Duodenal mucosa (tissue), 2 donors: ENCODE measurements around the gene SUGP1.

ENCODE experiments used
- H3K27ac ChIP-seq: one replicate; pipeline ENCODE4 v1.7.0; 2013; ENCODE audit warnings: low read depth, low read length
- H3K27me3 ChIP-seq, 2 donors: one replicate each; pipeline ENCODE4 v1.7.0; 2013; ENCODE audit warnings: low read length in 2 of 2, control low read depth in 1 of 2; ENCODE audit not compliant: insufficient read depth in 2 of 2, control insufficient read depth in 1 of 2
- H3K36me3 ChIP-seq, 2 donors: one replicate each; pipeline ENCODE4 v1.7.0; 2013; ENCODE audit warnings: low read length in 2 of 2, control low read depth in 1 of 2; ENCODE audit not compliant: insufficient read depth in 2 of 2, control insufficient read depth in 1 of 2
- H3K4me1 ChIP-seq, 2 donors: one replicate each; pipeline ENCODE4 v1.7.0; 2013; ENCODE audit warnings: low read length in 2 of 2, control low read depth in 1 of 2; ENCODE audit not compliant: insufficient read depth in 2 of 2, control insufficient read depth in 1 of 2
- H3K4me3 ChIP-seq, 2 donors: one replicate each; pipeline ENCODE4 v1.7.0; 2013; ENCODE audit warnings: low read length in 2 of 2, low read depth in 1 of 2
- H3K9ac ChIP-seq, 2 donors: one replicate each; pipeline ENCODE4 v1.7.0; 2013; ENCODE audit warnings: low read length in 2 of 2, low read depth in 1 of 2
- H3K9me3 ChIP-seq, 2 donors: one replicate each; pipeline ENCODE4 v1.7.0; 2013; ENCODE audit warnings: low read length in 2 of 2, control low read depth in 1 of 2; ENCODE audit not compliant: control insufficient read depth in 1 of 2

The SUGP1 gene

GRCh38 chr19:19343016-19343362 lies 22.7 kb upstream of the SUGP1 start:
- no peak overlapping the region for H3K9ac ChIP-seq

GRCh38 chr19:19342086-19343015 lies 22.0 kb upstream of the SUGP1 start:
- no peaks in the 10 kb centered on the region for H3K27me3 ChIP-seq
- H3K4me1 ChIP-seq, result peaks cover 8 to 14% of the 10 kb centered on the region in 2 donors
- H3K9me3 ChIP-seq, result no peaks in the 10 kb centered on the region
- H3K36me3 ChIP-seq, result peaks cover 52 to 83% of the 10 kb centered on the region in 2 donors
- no peak overlapping the region for H3K4me3 ChIP-seq
- H3K9ac ChIP-seq, result no peak overlapping the region
- no peak overlapping the region for H3K27ac ChIP-seq

More at GRCh38 chr19:19343016-19343362, 22.7 kb upstream of the SUGP1 start:
- H3K36me3 ChIP-seq, result peaks cover 50 to 83% of the 10 kb centered on the region in 2 donors
- H3K4me3 ChIP-seq, result no peak overlapping the region
- no peaks in the 10 kb centered on the region for H3K27me3 ChIP-seq
- H3K27ac ChIP-seq, result no peak overlapping the region
- peaks cover 3 to 8% of the 10 kb centered on the region in 2 donors for H3K4me1 ChIP-seq
- no peaks in the 10 kb centered on the region for H3K9me3 ChIP-seq

GRCh38 chr19:19341026-19341425 lies 20.7 kb upstream of the SUGP1 start:
- H3K4me1 ChIP-seq, result peaks cover 16 to 25% of the 10 kb centered on the region in 2 donors

GRCh38 chr19:19338082-19338481 lies 17.8 kb upstream of the SUGP1 start:
- Histone ChIP-seq H3K4me3 (no peak overlapping the region), H3K27me3 (no peaks in the 10 kb centered on the region), H3K9me3 (no peaks in the 10 kb centered on the region), H3K36me3 (peaks cover 42 to 68% of the 10 kb centered on the region in 2 donors), H3K9ac (peak overlapping the region in 1 of 2 donors; percentile 33), H3K27ac (no peak overlapping the region), H3K4me1 (peaks cover 38 to 49% of the 10 kb centered on the region in 2 donors)

More at GRCh38 chr19:19341026-19341425, 20.7 kb upstream of the SUGP1 start:
- Histone ChIP-seq H3K9ac (no peak overlapping the region), H3K36me3 (peaks cover 50 to 79% of the 10 kb centered on the region in 2 donors), H3K4me3 (no peak overlapping the region), H3K27me3 (no peaks in the 10 kb centered on the region), H3K9me3 (no peaks in the 10 kb centered on the region), H3K27ac (no peak overlapping the region)

GRCh38 chr19:19337120-19337519 lies 16.8 kb upstream of the SUGP1 start:
- peaks cover 38 to 69% of the 10 kb centered on the region in 2 donors for H3K36me3 ChIP-seq
- H3K4me3 ChIP-seq, result no peak overlapping the region
- H3K4me1 ChIP-seq, result peaks cover 38 to 49% of the 10 kb centered on the region in 2 donors
- H3K27ac ChIP-seq, result no peak overlapping the region
- H3K9me3 ChIP-seq, result no peaks in the 10 kb centered on the region
- no peak overlapping the region for H3K9ac ChIP-seq
- H3K27me3 ChIP-seq, result no peaks in the 10 kb centered on the region

GRCh38 chr19:19336597-19336996 lies 16.3 kb upstream of the SUGP1 start:
- H3K9ac ChIP-seq, result peak overlapping the region in 1 of 2 donors; percentile 32
- peaks cover 38 to 49% of the 10 kb centered on the region in 2 donors for H3K4me1 ChIP-seq
- peaks cover 40 to 69% of the 10 kb centered on the region in 2 donors for H3K36me3 ChIP-seq
- no peak overlapping the region for H3K27ac ChIP-seq
- no peaks in the 10 kb centered on the region for H3K9me3 ChIP-seq
- no peak overlapping the region for H3K4me3 ChIP-seq
- H3K27me3 ChIP-seq, result no peaks in the 10 kb centered on the region

- Histone ChIP-seq H3K9ac (peak overlapping the region; percentile 30 to 66), H3K4me1 (peaks cover 38 to 49% of the 10 kb centered on the region in 2 donors), H3K9me3 (no peaks in the 10 kb centered on the region), H3K36me3 (peaks cover 30 to 65% of the 10 kb centered on the region in 2 donors), H3K27me3 (no peaks in the 10 kb centered on the region), H3K4me3 (peak overlapping the region; percentile 27 to 29), H3K27ac (peak overlapping the region; percentile 74)
These were observed 15.3 kb upstream of the SUGP1 start for GRCh38 chr19:19335408-19336158.

GRCh38 chr19:19334989-19335344 lies 14.7 kb upstream of the SUGP1 start:
- peaks cover 30 to 65% of the 10 kb centered on the region in 2 donors for H3K36me3 ChIP-seq
- no peaks in the 10 kb centered on the region for H3K9me3 ChIP-seq
- peak overlapping the region; percentile 74 for H3K27ac ChIP-seq
- peaks cover 38 to 49% of the 10 kb centered on the region in 2 donors for H3K4me1 ChIP-seq
- no peaks in the 10 kb centered on the region for H3K27me3 ChIP-seq
- H3K9ac ChIP-seq, result peak overlapping the region; percentile 21 to 66
- peak overlapping the region; percentile 11 to 27 for H3K4me3 ChIP-seq

- H3K27ac ChIP-seq, result peak overlapping the region; percentile 74
- H3K36me3 ChIP-seq, result peaks cover 30 to 68% of the 10 kb centered on the region in 2 donors
- peaks cover 38 to 49% of the 10 kb centered on the region in 2 donors for H3K4me1 ChIP-seq
These were observed 14.0 kb upstream of the SUGP1 start for GRCh38 chr19:19334063-19334988.

More at GRCh38 chr19:19334063-19334988, 14.0 kb upstream of the SUGP1 start:
- Histone ChIP-seq H3K9ac (peak overlapping the region; percentile 21 to 66), H3K4me3 (peak overlapping the region in 1 of 2 donors; percentile 27), H3K27me3 (no peaks in the 10 kb centered on the region), H3K9me3 (no peaks in the 10 kb centered on the region)
